K562 (cell line): ENCODE results near the gene NTN1.

ENCODE experiments used
- HNRNPH1 ChIP-seq: fragments of 200-400 bp; formaldehyde crosslinking; optimal IDR thresholded peaks from 2 replicates; pipeline ENCODE3; 2017; ENCODE audit warnings: low read depth, mild to moderate bottlenecking, low read length, moderate library complexity
- IRF2 ChIP-seq: sonication (generic); formaldehyde crosslinking; IDR thresholded peaks from 2 replicates; pipeline ENCODE4 v1.8.1; 2022; ENCODE audit warnings: mild to moderate bottlenecking, missing genetic modification reagents
- MYNN ChIP-seq, 2 experiments: sonication (generic); formaldehyde crosslinking in 1 of 2; IDR thresholded peaks; 2 replicates each; pipeline versions ENCODE4 v1.5.0 to v1.6.1; 2016 to 2020; ENCODE audit warnings: antibody characterized with exemption in 1 of 2, missing genetic modification reagents in 1 of 2
- NCOR1 ChIP-seq: fragments of 450-650 bp; IDR thresholded peaks from 2 replicates; pipeline ENCODE4 v1.6.1; 2016; ENCODE audit warnings: mild to moderate bottlenecking, moderate library complexity
- RCOR1 ChIP-seq, 2 experiments: IDR thresholded peaks; 2 replicates each; pipeline ENCODE4 v1.6.1; 2012; ENCODE audit warnings: low read depth in 2 of 2, low read length in 2 of 2, borderline replicate concordance in 1 of 2, improper control_type of control experiment in 1 of 2
- SNRNP70 ChIP-seq: fragments of 200-400 bp; formaldehyde crosslinking; optimal IDR thresholded peaks from 2 replicates; pipeline ENCODE3; 2017; ENCODE audit warnings: low read depth, low read length
- SP1 ChIP-seq: sonication (generic); formaldehyde crosslinking; IDR thresholded peaks from 2 replicates; pipeline ENCODE4 v1.8.1; 2022; ENCODE audit warnings: mild to moderate bottlenecking, missing genetic modification reagents
- SPI1 ChIP-seq: IDR thresholded peaks from 2 replicates; pipeline ENCODE4 v1.6.1; 2011; ENCODE audit warnings: low read depth, low read length, control low read depth, borderline replicate concordance
- STAT5A ChIP-seq: IDR thresholded peaks from 2 replicates; pipeline ENCODE4 v1.6.1; 2012; ENCODE audit warnings: low read length, inconsistent platforms, borderline replicate concordance
- ZNF3 ChIP-seq: fragments of 250-450 bp; sonication (Bioruptor Pico); IDR thresholded peaks from 2 replicates; pipeline ENCODE4 v1.5.0; 2021; ENCODE audit warnings: mild to moderate bottlenecking, moderate library complexity
- TF ChIP-seq, protein P1 (sequence below), 3 experiments: IDR thresholded peaks in 2 of 3; conservative IDR thresholded peaks in 1 of 3; 2 replicates each; pipeline ENCODE4 v1.5.1; 2011 to 2012; ENCODE audit warnings: low read length in 3 of 3, mild to moderate bottlenecking in 3 of 3, control low read depth in 2 of 3, improper control_type of control experiment in 1 of 3, inconsistent platforms in 1 of 3, low read depth in 1 of 3, mixed read lengths in 1 of 3, moderate library complexity in 1 of 3; ENCODE audit not compliant: insufficient read depth in 2 of 3
- TF ChIP-seq, protein P2 (sequence below): sonication (generic); formaldehyde crosslinking; IDR thresholded peaks from 2 replicates; pipeline ENCODE4 v1.8.0; 2022; ENCODE audit warnings: mild to moderate bottlenecking, missing genetic modification reagents
- TF ChIP-seq, protein P3 (sequence below): fragments of 250-450 bp; sonication (Bioruptor Pico); IDR thresholded peaks from 2 replicates; pipeline ENCODE4 v1.9.0; 2021; ENCODE audit warnings: mild to moderate bottlenecking, inconsistent platforms

DNA sequence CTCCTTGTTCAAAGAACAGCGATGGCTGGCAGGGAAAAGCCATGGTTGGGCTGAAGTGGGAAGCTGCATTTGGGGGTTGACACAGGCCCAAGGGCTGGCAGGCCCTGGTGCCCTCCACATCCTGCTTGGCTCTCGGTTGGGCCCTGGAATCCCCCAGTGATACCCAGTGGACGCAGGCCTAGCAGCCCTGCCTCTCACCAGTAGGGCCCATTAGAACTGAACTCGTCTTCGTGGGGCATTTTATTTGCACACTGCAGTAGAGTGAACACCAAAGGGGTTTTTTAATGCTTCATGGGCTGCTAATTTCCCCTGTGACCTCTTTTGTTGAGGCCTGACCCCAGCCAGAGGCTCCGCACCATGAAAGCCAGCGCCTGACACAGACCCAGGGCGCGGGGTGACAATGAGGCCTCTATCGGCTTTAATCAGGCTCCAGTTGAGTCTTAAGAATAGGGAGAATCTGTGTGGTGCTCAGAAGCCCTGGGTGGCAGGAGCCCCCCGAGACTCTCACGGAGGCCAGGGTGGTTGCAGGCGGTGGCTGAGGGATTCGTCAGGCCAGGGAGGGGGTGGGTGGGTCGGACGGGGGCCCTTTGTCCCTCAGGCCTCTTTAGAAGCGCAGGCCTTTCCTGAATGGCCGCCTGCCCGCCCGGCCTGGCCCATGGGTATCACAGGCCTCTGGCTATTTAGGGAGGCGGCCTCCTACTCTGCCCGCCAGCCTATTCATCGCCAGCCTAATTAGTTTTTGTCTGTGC lies 199.3 kb downstream of the NTN1 start:
- TF ChIP-seq ZNF3 (CRISPR knock-in tag) (no peak), SNRNP70 (no peak), SPI1 (no peak), STAT5A (no peak), HNRNPH1 (no peak), MYNN (IDR thresholded peaks at IDR 0.05) (no peak), MYNN (CRISPR knock-in tag; IDR thresholded peaks at IDR 0.05) (no peak), NCOR1 (no peak), SP1 (CRISPR knock-in tag) (no peak), IRF2 (CRISPR knock-in tag) (no peak), RCOR1 (IDR thresholded peaks at IDR 0.05; ENCODE audit: borderline replicate concordance in 1 of 2, low read depth in 2 of 2, low read length in 2 of 2) (no peak)
- TF ChIP-seq, protein P1, sequence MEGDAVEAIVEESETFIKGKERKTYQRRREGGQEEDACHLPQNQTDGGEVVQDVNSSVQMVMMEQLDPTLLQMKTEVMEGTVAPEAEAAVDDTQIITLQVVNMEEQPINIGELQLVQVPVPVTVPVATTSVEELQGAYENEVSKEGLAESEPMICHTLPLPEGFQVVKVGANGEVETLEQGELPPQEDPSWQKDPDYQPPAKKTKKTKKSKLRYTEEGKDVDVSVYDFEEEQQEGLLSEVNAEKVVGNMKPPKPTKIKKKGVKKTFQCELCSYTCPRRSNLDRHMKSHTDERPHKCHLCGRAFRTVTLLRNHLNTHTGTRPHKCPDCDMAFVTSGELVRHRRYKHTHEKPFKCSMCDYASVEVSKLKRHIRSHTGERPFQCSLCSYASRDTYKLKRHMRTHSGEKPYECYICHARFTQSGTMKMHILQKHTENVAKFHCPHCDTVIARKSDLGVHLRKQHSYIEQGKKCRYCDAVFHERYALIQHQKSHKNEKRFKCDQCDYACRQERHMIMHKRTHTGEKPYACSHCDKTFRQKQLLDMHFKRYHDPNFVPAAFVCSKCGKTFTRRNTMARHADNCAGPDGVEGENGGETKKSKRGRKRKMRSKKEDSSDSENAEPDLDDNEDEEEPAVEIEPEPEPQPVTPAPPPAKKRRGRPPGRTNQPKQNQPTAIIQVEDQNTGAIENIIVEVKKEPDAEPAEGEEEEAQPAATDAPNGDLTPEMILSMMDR (IDR thresholded peaks at IDR 0.05 in 2 of 3, conservative IDR thresholded peaks at IDR 0.05 in 1 of 3; ENCODE audit: insufficient read depth in 2 of 3, low read depth in 1 of 3, low read length in 3 of 3), result no peak
- TF ChIP-seq, protein P2, sequence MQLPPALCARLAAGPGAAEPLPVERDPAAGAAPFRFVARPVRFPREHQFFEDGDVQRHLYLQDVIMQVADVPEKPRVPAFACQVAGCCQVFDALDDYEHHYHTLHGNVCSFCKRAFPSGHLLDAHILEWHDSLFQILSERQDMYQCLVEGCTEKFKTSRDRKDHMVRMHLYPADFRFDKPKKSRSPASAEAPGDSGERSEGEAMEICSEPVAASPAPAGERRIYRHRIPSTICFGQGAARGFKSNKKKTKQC (CRISPR knock-in tag), result no peak
- TF ChIP-seq, protein P3, sequence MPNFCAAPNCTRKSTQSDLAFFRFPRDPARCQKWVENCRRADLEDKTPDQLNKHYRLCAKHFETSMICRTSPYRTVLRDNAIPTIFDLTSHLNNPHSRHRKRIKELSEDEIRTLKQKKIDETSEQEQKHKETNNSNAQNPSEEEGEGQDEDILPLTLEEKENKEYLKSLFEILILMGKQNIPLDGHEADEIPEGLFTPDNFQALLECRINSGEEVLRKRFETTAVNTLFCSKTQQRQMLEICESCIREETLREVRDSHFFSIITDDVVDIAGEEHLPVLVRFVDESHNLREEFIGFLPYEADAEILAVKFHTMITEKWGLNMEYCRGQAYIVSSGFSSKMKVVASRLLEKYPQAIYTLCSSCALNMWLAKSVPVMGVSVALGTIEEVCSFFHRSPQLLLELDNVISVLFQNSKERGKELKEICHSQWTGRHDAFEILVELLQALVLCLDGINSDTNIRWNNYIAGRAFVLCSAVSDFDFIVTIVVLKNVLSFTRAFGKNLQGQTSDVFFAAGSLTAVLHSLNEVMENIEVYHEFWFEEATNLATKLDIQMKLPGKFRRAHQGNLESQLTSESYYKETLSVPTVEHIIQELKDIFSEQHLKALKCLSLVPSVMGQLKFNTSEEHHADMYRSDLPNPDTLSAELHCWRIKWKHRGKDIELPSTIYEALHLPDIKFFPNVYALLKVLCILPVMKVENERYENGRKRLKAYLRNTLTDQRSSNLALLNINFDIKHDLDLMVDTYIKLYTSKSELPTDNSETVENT, result no peak
